Neutrophil (primary cell): Measurements from ENCODE around the gene GPHA2.
A peak's percentile ranks its signal among the peaks of the same experiment; 100 is the strongest.

Source experiments
- H3K27ac ChIP-seq: fragments of 200-600 bp; sonication (generic); 2 replicates; pipeline ENCODE4 v1.5.1; 2016; ENCODE audit warnings: mild to moderate bottlenecking, moderate library complexity
- H3K27me3 ChIP-seq: fragments of 200-600 bp; sonication (generic); 2 replicates; pipeline ENCODE4 v1.6.0; 2016; ENCODE audit warnings: mild to moderate bottlenecking
- H3K36me3 ChIP-seq: fragments of 200-600 bp; sonication (generic); 2 replicates; pipeline ENCODE4 v1.5.1; 2017
- H3K4me1 ChIP-seq, 2 experiments: fragments of 200-600 bp in 1 of 2; sonication (generic) in 1 of 2; 1 replicate in 1 of 2; 2 replicates in 1 of 2; pipeline versions ENCODE4 v1.5.1 to v1.6.1; 2013 to 2016; ENCODE audit warnings: low read depth in 1 of 2, low read length in 1 of 2, mild to moderate bottlenecking in 1 of 2, moderate library complexity in 1 of 2; ENCODE audit not compliant: control insufficient read depth in 1 of 2, insufficient read depth in 1 of 2
- H3K4me3 ChIP-seq, 2 experiments: fragments of 200-600 bp in 1 of 2; sonication (generic) in 1 of 2; 1 replicate in 1 of 2; 2 replicates in 1 of 2; pipeline ENCODE4 v1.5.1; 2013 to 2016; ENCODE audit warnings: low read depth in 1 of 2, low read length in 1 of 2, mild to moderate bottlenecking in 1 of 2, moderate library complexity in 1 of 2
- H3K9me3 ChIP-seq: fragments of 200-600 bp; sonication (generic); 2 replicates; pipeline ENCODE4 v1.5.1; 2016
- CTCF ChIP-seq: fragments of 200-600 bp; sonication (generic); IDR thresholded peaks from 2 replicates; pipeline ENCODE4 v1.5.1; 2016; ENCODE audit warnings: antibody characterized with exemption

GPHA2 gene

GRCh38 chr11:64918017-64918416 lies 17.7 kb downstream of the GPHA2 start:
- peak overlapping the region; percentile 89 to 97 for H3K4me3 ChIP-seq
- peaks cover 19 to 23% of the 10 kb centered on the region in 2 experiments for H3K4me1 ChIP-seq
- no peaks in the 10 kb centered on the region for H3K27me3 ChIP-seq
- no peak for TF ChIP-seq CTCF
- H3K36me3 ChIP-seq, result peaks cover 23% of the 10 kb centered on the region
- H3K27ac ChIP-seq, result peak overlapping the region; percentile 95
- H3K9me3 ChIP-seq, result no peaks in the 10 kb centered on the region

GRCh38 chr11:64917663-64917995 lies 18.1 kb downstream of the GPHA2 start:
- TF ChIP-seq CTCF, result no peak
- H3K4me3 ChIP-seq, result peak overlapping the region; percentile 89 to 97
- H3K4me1 ChIP-seq, result peaks cover 19 to 23% of the 10 kb centered on the region in 2 experiments
- no peaks in the 10 kb centered on the region for H3K9me3 ChIP-seq
- peak overlapping the region; percentile 95 for H3K27ac ChIP-seq
- H3K27me3 ChIP-seq, result no peaks in the 10 kb centered on the region
- H3K36me3 ChIP-seq, result peaks cover 27% of the 10 kb centered on the region

GRCh38 chr11:64916775-64917662 lies 18.7 kb downstream of the GPHA2 start, which contains the start of gene ATG2A:
Gene ATG2A (minus strand): TSS chr11:64917209. CDS start chr11:64917135, 74 bp downstream.
- Histone ChIP-seq H3K4me1 (peaks cover 19 to 23% of the 10 kb centered on the region in 2 experiments), H3K9me3 (no peaks in the 10 kb centered on the region)
- peak; percentile 16 for TF ChIP-seq CTCF

GRCh38 chr11:64916040-64916774 lies 19.5 kb downstream of the GPHA2 start:
- H3K27me3 ChIP-seq, result no peaks in the 10 kb centered on the region
- H3K4me1 ChIP-seq, result peaks cover 19 to 23% of the 10 kb centered on the region in 2 experiments
- TF ChIP-seq CTCF, result peak; percentile 25
- peaks cover 41% of the 10 kb centered on the region for H3K36me3 ChIP-seq
- H3K4me3 ChIP-seq, result peak overlapping the region; percentile 89 to 97
- H3K27ac ChIP-seq, result peak overlapping the region; percentile 95
- H3K9me3 ChIP-seq, result no peaks in the 10 kb centered on the region

More at GRCh38 chr11:64916775-64917662, 18.7 kb downstream of the GPHA2 start, which contains the start of gene ATG2A:
- Histone ChIP-seq H3K27ac (peak within 1 kb of the TSS; percentile 95), H3K27me3 (no peaks in the 10 kb centered on the region), H3K4me3 (peak within 1 kb of the TSS; percentile 89 to 97), H3K36me3 (peaks cover 33% of the 10 kb centered on the region)

GRCh38 chr11:64915376-64915887 lies 20.3 kb downstream of the GPHA2 start:
- H3K27ac ChIP-seq, result peak overlapping the region; percentile 95
- peaks cover 19 to 23% of the 10 kb centered on the region in 2 experiments for H3K4me1 ChIP-seq
- H3K4me3 ChIP-seq, result peak overlapping the region; percentile 89 to 97
- H3K27me3 ChIP-seq, result no peaks in the 10 kb centered on the region
- no peaks in the 10 kb centered on the region for H3K9me3 ChIP-seq
- TF ChIP-seq CTCF, result no peak
- H3K36me3 ChIP-seq, result peaks cover 49% of the 10 kb centered on the region
